HG02943 (cell line): Measurements from ENCODE around the gene RPL7A.
"Not testable (repeated sequence)": the region's sequence is repeated elsewhere in the genome, so short reads cannot be mapped to it uniquely, and the experiment has no call there.

Experiments used
- ATAC-seq: cut with Tn5 transposase; IDR thresholded peaks from one replicate; pipeline ENCODE4 v1.9.1; 2021; ENCODE audit warnings: mild to moderate bottlenecking, low read depth, moderate library complexity; ENCODE audit not compliant: unreplicated experiment

Gene RPL7A

DNA sequence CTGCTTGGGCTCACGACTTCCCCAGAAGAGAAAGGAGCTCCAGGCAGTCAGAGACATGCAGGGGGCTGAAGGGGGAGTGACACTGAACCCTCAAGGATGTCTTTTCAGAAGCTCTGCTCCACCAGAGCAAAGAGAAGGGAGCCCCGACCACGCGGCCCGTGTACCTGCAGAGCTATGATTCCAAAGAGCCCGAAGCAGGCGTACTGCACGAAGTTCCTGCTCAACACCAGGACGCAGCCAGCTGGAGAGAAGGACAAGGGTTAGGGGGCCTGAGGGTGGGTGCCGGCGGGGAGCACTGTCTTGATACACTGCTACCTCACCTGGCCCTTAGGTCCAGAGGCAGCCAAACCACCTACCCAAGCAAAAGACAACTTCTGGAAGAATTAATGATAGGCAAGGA lies 18.4 kb downstream of the RPL7A start:
- no peak for ATAC-seq

- ATAC-seq: no peak
These were observed 19.2 kb downstream of the RPL7A start for GRCh38 chr9:133367221-133367620.

- ATAC-seq: no peak
These were observed 19.8 kb downstream of the RPL7A start for GRCh38 chr9:133367778-133368177.

GRCh38 chr9:133368249-133368881 lies 20.3 kb downstream of the RPL7A start:
- no peak for ATAC-seq

DNA sequence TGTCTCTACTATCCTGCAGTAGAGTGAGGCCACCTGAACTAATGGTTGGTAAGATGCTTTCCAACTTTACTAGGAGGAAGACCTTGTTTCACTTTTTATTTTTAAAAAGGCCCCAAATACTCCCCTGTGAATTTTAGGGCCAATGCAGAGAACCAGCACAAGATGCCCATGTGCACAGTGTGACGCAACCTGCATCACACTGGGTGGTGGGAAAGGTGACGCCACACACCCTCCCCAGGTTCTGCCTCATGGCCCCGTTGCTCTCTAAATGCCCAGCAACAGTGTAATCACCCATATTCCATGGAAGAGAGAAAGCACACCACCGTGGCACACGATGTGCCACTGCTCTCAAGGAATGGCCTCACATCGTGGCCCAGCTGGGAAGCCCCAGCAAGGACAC lies 21.4 kb downstream of the RPL7A start:
- no peak for ATAC-seq

DNA sequence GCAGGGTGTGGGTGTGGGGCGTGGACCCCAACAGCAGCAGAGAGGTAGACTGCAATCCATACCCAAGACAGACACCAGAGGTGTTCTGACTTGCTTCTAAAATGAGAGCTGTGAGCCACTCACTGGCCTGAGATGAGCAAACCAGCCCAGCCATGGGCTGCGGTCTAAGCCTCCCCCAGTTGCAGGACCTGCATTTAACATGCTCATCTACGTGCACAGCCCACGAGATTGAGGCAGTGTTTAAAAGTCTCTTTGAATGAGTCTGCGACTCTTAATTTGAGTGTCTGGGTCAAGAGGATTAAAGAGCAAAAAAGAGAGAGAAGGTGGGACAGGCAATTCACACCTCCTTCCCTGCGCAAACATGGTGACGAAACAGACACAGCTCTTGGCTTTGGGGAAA lies 21.9 kb downstream of the RPL7A start:
- ATAC-seq: no peak

- no peak for ATAC-seq
These were observed 22.7 kb downstream of the RPL7A start for GRCh38 chr9:133370685-133371084.

GRCh38 chr9:133371261-133371711 lies 23.3 kb downstream of the RPL7A start:
- no peak for ATAC-seq

DNA sequence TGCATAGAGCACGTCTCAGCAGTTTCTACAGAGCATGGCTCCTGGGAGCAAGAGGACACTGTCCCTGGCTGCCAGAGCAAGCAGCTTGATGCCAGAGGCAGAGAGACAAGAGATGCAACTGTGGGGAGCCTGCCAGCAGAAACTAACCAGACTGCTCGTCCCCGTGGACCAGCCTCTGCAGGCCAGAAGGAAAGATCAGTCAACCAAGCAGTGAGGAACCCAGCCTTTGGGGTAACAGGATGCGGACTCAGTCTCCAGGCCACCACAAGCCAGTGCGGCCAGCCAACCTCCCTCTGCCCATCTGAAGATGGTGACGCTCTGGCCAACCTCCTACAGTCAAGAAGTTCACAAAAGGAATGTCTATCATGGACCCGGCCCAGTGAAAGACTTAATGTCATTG lies 24.1 kb downstream of the RPL7A start:
- ATAC-seq: no peak

GRCh38 chr9:133374612-133375115 lies 26.6 kb downstream of the RPL7A start:
- ATAC-seq: no peak

- peak; percentile 28 for ATAC-seq
These were observed 27.2 kb downstream of the RPL7A start for GRCh38 chr9:133375116-133375723.

DNA sequence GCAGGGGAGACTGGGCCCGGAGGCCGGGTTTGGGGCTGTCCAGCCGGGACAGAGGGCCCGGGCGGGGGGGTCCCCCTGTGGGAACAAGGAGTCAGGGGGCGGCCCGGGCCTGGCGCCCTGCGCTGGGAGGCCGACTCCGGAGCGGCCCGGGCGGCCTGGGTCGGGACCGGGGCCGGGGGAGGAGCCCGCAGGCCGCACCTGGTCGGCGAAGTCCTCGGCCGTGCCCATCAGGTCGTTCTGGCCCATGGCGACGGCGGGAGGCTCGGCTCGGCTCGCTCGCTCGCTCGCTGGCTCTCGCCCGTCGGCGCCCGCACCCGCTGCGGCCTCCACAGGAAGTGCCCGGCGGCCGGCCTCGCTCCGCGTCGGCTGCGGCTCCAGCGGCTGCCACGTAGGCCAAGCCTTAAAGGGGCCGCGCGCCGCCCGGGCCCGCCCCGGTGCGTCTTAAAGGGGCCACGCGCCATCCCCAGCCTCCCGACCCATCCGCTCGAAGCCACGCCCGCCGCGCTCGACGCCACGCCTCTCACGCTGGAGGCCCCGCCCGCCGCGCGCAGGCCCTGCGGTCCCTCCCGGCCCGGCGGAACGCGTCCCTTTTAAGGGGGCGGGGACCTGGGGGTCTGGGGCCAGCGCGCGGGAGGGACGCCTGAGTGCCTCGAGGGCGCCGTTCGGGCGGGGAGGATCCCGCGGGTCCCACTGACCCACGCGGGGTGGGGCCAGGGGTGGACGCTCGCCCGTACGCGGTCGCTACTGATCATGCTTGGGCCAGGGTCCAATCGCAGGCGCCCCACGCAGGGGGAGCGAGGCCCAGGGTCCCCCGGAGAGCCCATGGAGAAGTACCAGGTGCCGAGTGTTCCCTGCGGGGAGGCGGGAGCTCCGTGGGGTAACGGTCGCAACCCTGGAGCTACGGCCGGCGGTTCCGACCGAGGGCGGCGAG lies 28.0 kb downstream of the RPL7A start, which contains the start of the genes STKLD1 and SURF4:
TSS of gene STKLD1 (plus strand) at position 643 of the 931 bp plus-strand sequence. CDS start at position 751, 108 bp downstream.
TSS of gene SURF4 (minus strand) at position 337 of the 931 bp plus-strand sequence. CDS start at position 246, 91 bp downstream.
- ATAC-seq: peak; percentile 86

DNA sequence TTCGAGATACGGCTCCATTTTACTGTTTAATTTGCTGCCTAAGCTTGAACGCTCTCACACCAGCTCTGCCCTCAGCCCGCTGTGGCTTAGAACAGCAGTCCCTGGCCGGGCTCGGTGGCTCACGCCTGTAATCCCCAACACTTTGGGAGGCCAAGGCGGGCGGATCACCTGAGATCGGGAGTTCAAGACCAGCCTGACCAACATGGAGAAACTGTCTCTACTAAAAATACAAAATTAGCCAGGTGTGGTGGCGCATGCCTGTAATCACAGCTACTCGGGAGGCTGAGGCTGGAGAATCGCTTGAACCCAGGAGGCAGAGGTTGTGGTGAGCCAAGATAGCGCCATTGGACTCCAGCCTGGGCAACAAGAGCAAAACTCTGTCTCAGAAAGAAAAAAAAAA lies 29.3 kb downstream of the RPL7A start:
- ATAC-seq: not testable (repeated sequence)

DNA sequence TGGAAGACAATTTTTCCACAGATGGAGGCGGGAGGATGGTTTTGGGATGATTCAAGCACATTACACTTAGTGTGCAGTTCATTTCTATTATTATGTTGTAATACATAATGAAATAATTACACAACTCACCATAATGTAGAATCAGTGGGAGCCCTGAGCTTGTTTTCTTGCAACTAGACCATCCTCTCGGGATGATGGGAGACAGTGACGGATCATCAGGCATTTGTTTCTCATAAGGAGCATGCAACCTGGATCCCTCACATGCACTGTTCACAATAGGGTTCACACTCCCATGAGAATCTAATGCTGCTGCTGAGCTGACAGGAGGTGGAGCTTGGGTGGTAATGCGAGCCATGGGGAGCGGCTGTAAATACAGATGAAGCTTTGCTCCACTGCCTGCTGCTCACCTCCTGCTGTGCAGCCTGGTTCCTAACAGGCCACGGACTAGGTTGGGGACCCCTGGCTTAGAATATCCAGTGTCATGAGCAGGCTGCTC lies 29.8 kb downstream of the RPL7A start:
- ATAC-seq: no peak

GRCh38 chr9:133378408-133378962 lies 30.5 kb downstream of the RPL7A start:
- no peak for ATAC-seq

DNA sequence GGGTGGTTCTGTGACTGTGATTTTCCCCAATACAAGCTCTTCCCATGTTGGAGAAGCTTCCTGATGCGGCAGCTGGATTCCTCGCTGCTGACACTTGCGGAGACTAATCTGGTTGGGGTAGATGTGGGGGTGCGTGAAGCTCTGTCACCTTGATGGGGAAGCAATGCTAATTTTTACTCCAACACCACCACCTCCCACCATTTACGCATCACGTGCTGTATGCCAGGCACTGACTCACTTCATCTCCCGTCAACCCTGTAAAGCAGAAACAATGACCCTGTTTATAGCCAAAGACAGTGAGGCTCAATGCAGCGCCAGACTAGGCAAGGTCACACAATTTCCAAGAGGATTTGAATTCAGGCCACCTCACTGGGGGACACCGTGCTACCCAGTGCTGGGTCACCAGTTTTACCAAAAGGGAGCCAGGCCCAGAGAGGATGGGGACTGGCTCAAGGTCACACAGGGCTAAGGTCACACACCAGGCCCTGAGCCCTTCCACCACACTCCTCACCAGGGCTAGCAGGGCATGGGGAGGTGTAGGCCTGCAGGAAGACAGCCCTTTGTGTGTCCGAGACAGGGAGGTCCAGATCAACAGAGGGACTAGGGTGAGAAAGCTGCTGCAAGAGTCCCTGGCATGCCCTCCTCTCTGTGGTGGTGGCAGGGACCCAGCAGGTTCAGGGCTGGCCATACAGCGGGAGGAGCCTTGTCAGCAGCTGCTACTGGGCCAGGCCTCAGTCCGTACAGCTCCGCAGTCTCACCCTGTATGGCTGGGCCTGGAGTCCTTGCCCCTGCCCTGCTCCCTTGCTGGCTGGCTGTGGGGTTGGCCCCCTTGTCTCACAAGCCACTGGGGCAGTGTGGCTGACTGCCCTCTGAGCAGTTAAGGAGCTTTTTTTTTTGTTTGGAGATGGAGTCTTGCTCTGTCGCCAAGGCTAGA lies 31.4 kb downstream of the RPL7A start:
- ATAC-seq: no peak

DNA sequence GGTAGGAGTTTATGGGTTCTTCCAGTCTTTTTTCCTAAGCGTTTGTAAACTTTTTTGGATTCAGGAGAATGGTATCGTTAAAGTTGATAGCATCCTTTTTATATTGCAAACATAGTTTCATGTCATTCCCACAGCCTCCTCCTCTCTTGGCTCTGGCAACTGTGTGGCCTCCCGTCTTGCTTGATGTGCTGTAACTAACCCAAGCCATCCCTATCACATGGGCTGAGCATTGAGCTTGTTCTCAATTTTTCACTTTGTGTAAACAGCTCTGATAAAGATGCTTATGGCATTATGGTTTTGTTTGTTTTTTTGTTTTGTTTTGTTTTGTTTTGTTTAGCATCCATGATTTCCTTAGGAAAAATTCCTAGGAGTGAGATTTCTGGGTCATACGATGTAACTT lies 32.7 kb downstream of the RPL7A start:
- ATAC-seq: no peak

DNA sequence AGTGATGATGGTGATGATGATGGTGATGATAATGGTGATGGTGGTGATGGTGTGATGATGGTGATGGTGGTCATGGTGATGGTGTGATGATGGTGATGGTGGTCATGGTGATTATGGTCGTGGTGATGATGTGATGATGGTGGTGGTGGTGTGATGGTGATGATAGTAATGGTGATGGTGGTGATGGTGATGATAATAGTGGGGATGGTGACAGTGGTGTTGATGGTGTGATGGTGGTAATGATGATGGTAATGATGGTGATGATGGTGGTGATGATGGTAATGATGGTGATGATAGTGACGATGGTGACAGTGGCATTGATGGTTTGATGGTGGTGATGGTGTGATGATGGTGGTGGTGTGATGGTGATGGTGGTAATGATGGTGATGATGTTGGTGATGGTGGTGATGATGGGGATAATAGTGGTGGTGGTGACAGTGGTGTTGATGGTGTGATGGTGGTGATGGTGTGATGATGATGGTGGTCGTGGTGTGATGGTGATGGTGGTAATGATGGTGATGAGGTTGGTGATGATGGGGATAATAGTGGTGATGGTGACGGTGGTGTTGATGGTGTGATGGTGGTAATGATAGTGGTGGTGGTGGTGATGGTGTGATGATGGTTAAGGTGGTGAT lies 34.6 kb downstream of the RPL7A start:
- no peak for ATAC-seq

GRCh38 chr9:133383438-133383837 lies 35.4 kb downstream of the RPL7A start:
- no peak for ATAC-seq
